Panc1 (cell line): ENCODE data around the gene ARHGEF17. TPM values are rescaled to one million over a fixed set of nuclear protein-coding genes. Genes with fewer than 3 reads are reported as not detected.

ENCODE experiments used
- ATAC-seq: fragments of 200-7000 bp; cut with Tn5 transposase; 2 replicates; pipeline ENCODE4 v1.9.1; 2020; ENCODE audit warnings: mild to moderate bottlenecking, moderate library complexity
- BruUV-seq: library from RNA; stranded (reverse); fragments of 400-500 nt; replicated peaks from 2 replicates; lab custom pipeline; 2021; lab: Mats Ljungman, UMichigan
- CTCF ChIA-PET: fragments of 300-600 bp; sonication (Branson Sonifier 250); formaldehyde crosslinking; loops from one replicate; lab custom pipeline; 2022; ENCODE audit warnings: antibody characterized with exemption; lab: Charles Lee
- POLR2A ChIA-PET: fragments of 300-600 bp; sonication (Branson Sonifier 250); formaldehyde crosslinking; loops from one replicate; lab custom pipeline; 2022; ENCODE audit warnings: antibody characterized with exemption; lab: Charles Lee
- DNase-seq: peaks from one replicate; pipeline ENCODE4 v3.0.0-alpha.2; 2010; ENCODE audit warnings: low read depth, low spot score
- H3K27ac ChIP-seq: 2 replicates; pipeline ENCODE4 v1.5.1; 2011; ENCODE audit warnings: mild to moderate bottlenecking, low read length, inconsistent platforms
- H3K27me3 ChIP-seq: fragments of 200-500 bp; sonication (Bioruptor generic); 2 replicates; pipeline ENCODE4 v1.6.0; 2014; ENCODE audit warnings: low read length, inconsistent platforms; ENCODE audit not compliant: control insufficient read depth, insufficient read depth
- H3K36me3 ChIP-seq: fragments of 200-500 bp; sonication (Bioruptor generic); 2 replicates; pipeline ENCODE4 v1.5.1; 2014; ENCODE audit warnings: inconsistent platforms, mild to moderate bottlenecking, low read length, moderate library complexity; ENCODE audit not compliant: control insufficient read depth, insufficient read depth
- H3K4me1 ChIP-seq: 2 replicates; pipeline ENCODE4 v1.5.1; 2011; ENCODE audit warnings: inconsistent platforms, mild to moderate bottlenecking, low read length, moderate library complexity; ENCODE audit not compliant: control insufficient read depth, insufficient read depth
- H3K4me3 ChIP-seq, 2 experiments: 2 replicates each; pipeline ENCODE4 v1.5.1; 2011 to 2012; ENCODE audit warnings: low read depth in 2 of 2, low read length in 2 of 2, mild to moderate bottlenecking in 2 of 2, inconsistent platforms in 1 of 2, moderate library complexity in 1 of 2
- H3K9me3 ChIP-seq: fragments of 200-500 bp; sonication (Bioruptor generic); 2 replicates; pipeline ENCODE4 v1.5.1; 2014; ENCODE audit warnings: low read depth, mild to moderate bottlenecking, inconsistent platforms, low read length, moderate library complexity; ENCODE audit not compliant: control insufficient read depth, insufficient read depth
- CTCF ChIP-seq: fragments of 450-650 bp; IDR thresholded peaks from 2 replicates; pipeline ENCODE4 v1.5.1; 2017; ENCODE audit warnings: mild to moderate bottlenecking
- POLR2AphosphoS5 ChIP-seq: IDR thresholded peaks from 2 replicates; pipeline ENCODE4 v1.6.1; 2012; ENCODE audit warnings: mild to moderate bottlenecking, low read depth, low read length, moderate library complexity
- REST ChIP-seq, 2 experiments: IDR thresholded peaks; 2 replicates each; pipeline ENCODE4 v1.6.1; 2011 to 2012; ENCODE audit warnings: low read depth in 2 of 2, control low read depth in 1 of 2, low read length in 1 of 2, mild to moderate bottlenecking in 1 of 2, moderate library complexity in 1 of 2; ENCODE audit not compliant: insufficient read depth in 1 of 2
- SIN3A ChIP-seq: IDR thresholded peaks from 2 replicates; pipeline ENCODE4 v1.6.1; 2012; ENCODE audit warnings: low read depth, mild to moderate bottlenecking, low read length, moderate library complexity, borderline replicate concordance; ENCODE audit not compliant: insufficient read depth
- TCF7L2 ChIP-seq: IDR thresholded peaks from 2 replicates; pipeline ENCODE4 v1.6.1; 2011; ENCODE audit warnings: mild to moderate bottlenecking, low read depth, low read length, inconsistent platforms
- in situ Hi-C: cut with HindIII; loops from 2 replicates; pipeline ENCODE4 v1.10.0; 2016; ENCODE audit warnings: low sequenced_read_pairs, low pct_unique_long_range_greater_than_20kb
- intact Hi-C: fragments of 100-400 bp; cut with micrococcal nuclease; formaldehyde crosslinking; loops from one replicate; pipeline ENCODE4 v1.10.0; 2022; ENCODE audit not compliant: unreplicated experiment
- total RNA-seq: library from RNA; stranded (reverse); gene quantifications from one replicate; pipeline ENCODE4 v1.2.1, GENCODE V29; 2021; ENCODE audit not compliant: unreplicated experiment

Gene ARHGEF17
- total RNA-seq, 1 experiment from 2014 or later: 43.2 TPM

GRCh38 chr11:73317803-73318202, 9.7 kb downstream of the ARHGEF17 start:
- Histone ChIP-seq H3K9me3 (no peaks in the 10 kb centered on the region), H3K27me3 (no peaks in the 10 kb centered on the region), H3K4me1 (peaks cover 43% of the 10 kb centered on the region), H3K27ac (no peak overlapping the region), H3K36me3 (no peaks in the 10 kb centered on the region), H3K4me3 (no peak overlapping the region)
- ChIA-PET CTCF (interaction anchor here (0.6 kb wide), 1 partner anchor 12 kb away, joined by 4 read pairs; no protein-coding TSS in a partner anchor), POLR2A (no interaction called here)
- DNase-seq (no peak), ATAC-seq (no peak)
- intact Hi-C loops (no loop called here), in situ Hi-C loops (no loop called here)
- TF ChIP-seq TCF7L2 (no peak), POLR2AphosphoS5 (no peak), REST (IDR thresholded peaks at IDR 0.05; ENCODE audit: insufficient read depth in 1 of 2, low read depth in 2 of 2, low read length in 1 of 2) (no peak), SIN3A (no peak), CTCF (no peak)
- no TSS peak for BruUV-seq

- in situ Hi-C loops: no loop called here
- Histone ChIP-seq H3K9me3 (no peaks in the 10 kb centered on the region), H3K4me3 (no peak overlapping the region), H3K27ac (no peak overlapping the region), H3K4me1 (peaks cover 41% of the 10 kb centered on the region), H3K27me3 (no peaks in the 10 kb centered on the region), H3K36me3 (no peaks in the 10 kb centered on the region)
- ATAC-seq (no peak), DNase-seq (no peak)
- intact Hi-C loops: no loop called here
- TF ChIP-seq SIN3A (no peak), TCF7L2 (no peak), REST (IDR thresholded peaks at IDR 0.05; ENCODE audit: insufficient read depth in 1 of 2, low read depth in 2 of 2, low read length in 1 of 2) (no peak), POLR2AphosphoS5 (no peak), CTCF (no peak)
- no TSS peak for BruUV-seq
- CTCF ChIA-PET: interaction anchor here (0.7 kb wide), 1 partner anchor 9 kb away, joined by 4 read pairs; no protein-coding TSS in a partner anchor
- POLR2A ChIA-PET: no interaction called here
These were observed 10.5 kb downstream of the ARHGEF17 start for GRCh38 chr11:73318501-73319011.
